ENCODE data around the gene RYR1. TPM values are rescaled to one million over a fixed set of nuclear protein-coding genes. Genes with fewer than 3 reads are reported as not detected.
"Not testable (repeated sequence)": the region's sequence is repeated elsewhere in the genome, so short reads cannot be mapped to it uniquely, and the experiment has no call there.

RYR1 gene
- total RNA-seq, 3 donors from 2014 or later: 0.46 to 2.5 (median 1.3) TPM

DNA sequence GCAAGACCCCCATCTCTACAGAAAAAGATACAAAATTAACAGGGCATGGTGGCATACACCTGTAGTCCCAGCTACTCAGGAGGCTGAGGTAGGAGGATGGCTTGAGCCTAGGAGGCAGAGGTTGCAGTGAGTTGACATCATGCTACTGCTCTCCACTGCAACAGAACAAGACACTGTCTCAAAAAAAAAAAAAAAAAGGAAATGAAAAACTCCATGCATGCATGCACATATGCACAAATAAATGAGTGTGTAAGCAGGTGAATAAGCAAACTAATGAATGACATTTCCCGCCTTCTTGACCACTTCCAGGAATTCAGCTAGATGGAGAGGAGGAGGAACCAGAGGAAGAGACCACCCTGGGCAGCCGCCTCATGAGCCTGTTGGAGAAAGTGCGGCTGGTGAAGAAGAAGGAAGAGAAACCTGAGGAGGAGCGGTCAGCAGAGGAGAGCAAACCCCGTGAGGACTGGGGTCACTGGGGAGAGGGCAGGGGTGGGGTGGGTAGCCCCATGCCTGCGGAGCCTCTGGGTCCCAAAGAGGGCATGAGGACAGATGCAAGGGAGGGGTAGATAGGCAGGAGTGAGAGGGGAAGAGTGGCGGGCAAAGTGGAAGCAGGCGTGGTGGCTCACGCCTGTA, 58.8 kb downstream of the RYR1 start:
- no peak for DNase-seq
- Histone ChIP-seq H3K4me1 (ENCODE audit: low read depth) (no peaks in the 10 kb centered on the region), H3K9me3 (no peaks in the 10 kb centered on the region), H3K36me3 (ENCODE audit: low read depth) (no peaks in the 10 kb centered on the region), H3K4me3 (no peak overlapping the region)
- TF ChIP-seq, protein P1, sequence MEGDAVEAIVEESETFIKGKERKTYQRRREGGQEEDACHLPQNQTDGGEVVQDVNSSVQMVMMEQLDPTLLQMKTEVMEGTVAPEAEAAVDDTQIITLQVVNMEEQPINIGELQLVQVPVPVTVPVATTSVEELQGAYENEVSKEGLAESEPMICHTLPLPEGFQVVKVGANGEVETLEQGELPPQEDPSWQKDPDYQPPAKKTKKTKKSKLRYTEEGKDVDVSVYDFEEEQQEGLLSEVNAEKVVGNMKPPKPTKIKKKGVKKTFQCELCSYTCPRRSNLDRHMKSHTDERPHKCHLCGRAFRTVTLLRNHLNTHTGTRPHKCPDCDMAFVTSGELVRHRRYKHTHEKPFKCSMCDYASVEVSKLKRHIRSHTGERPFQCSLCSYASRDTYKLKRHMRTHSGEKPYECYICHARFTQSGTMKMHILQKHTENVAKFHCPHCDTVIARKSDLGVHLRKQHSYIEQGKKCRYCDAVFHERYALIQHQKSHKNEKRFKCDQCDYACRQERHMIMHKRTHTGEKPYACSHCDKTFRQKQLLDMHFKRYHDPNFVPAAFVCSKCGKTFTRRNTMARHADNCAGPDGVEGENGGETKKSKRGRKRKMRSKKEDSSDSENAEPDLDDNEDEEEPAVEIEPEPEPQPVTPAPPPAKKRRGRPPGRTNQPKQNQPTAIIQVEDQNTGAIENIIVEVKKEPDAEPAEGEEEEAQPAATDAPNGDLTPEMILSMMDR (IDR thresholded peaks at IDR 0.05): no peak
- no peak for ATAC-seq
- intact Hi-C loops (cut with DNase I, micrococcal nuclease): no loop called here

DNA sequence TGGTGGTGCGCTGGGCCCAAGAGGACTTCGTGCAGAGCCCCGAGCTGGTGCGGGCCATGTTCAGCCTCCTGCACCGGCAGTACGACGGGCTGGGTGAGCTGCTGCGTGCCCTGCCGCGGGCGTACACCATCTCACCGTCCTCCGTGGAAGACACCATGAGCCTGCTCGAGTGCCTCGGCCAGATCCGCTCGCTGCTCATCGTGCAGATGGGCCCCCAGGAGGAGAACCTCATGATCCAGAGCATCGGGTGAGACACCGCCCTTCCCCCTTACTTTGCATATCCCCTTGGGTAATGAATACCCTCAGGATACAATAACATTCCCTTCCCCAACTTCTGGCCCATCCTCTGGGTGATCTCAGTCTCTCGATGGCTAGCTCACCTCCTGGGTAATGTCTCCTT, 60.9 kb downstream of the RYR1 start:
- no peaks in the 10 kb centered on the region for H3K4me1 ChIP-seq (ENCODE audit: low read depth)
- no peaks in the 10 kb centered on the region for H3K36me3 ChIP-seq (ENCODE audit: low read depth)
- intact Hi-C loops (cut with DNase I, micrococcal nuclease): no loop called here
- ATAC-seq (no peak), DNase-seq (no peak)
- no peak overlapping the region for H3K4me3 ChIP-seq
- H3K9me3 ChIP-seq: no peaks in the 10 kb centered on the region
- TF ChIP-seq, protein P1 (IDR thresholded peaks at IDR 0.05): no peak

DNA sequence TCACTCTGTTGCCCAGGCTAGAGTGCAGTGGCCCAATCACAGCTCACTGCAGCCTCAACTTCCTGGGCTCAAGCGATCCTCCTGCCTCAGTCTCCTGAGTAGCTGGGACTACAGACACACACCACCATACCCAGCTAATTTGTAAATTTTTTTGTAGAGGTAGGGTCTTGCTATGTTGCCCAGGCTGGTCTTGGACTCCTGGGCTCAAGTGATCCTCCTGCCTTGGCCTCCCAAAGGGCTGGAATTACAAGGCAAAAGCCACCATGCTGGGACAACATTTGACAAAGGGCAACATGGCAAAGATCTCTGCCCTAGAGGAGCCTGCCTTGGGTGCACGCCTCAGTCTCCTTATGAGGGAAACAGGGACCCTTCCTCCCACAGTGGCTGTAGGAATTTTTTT, 61.9 kb downstream of the RYR1 start:
- H3K9me3 ChIP-seq; H3K4me3 ChIP-seq; intact Hi-C loops (cut with DNase I, micrococcal nuclease); H3K36me3 ChIP-seq (ENCODE audit: low read depth); DNase-seq; ATAC-seq; H3K4me1 ChIP-seq (ENCODE audit: low read depth): not testable (repeated sequence)

DNA sequence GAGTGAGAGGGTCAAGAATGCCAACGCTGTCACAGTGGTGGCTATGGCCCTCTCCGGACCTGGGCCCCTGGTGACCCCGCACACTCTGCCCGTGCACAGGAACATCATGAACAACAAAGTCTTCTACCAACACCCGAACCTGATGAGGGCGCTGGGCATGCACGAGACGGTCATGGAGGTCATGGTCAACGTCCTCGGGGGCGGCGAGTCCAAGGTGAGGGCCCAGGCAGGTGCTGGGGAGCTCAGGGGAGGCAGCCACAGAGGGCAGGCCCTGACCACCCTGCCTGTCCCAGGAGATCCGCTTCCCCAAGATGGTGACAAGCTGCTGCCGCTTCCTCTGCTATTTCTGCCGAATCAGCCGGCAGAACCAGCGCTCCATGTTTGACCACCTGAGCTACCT, 62.6 kb downstream of the RYR1 start:
- Histone ChIP-seq H3K9me3 (no peaks in the 10 kb centered on the region), H3K36me3 (ENCODE audit: low read depth) (no peaks in the 10 kb centered on the region), H3K4me3 (no peak overlapping the region), H3K4me1 (ENCODE audit: low read depth) (no peaks in the 10 kb centered on the region)
- intact Hi-C loops (cut with DNase I, micrococcal nuclease): no loop called here
- TF ChIP-seq, protein P1 (IDR thresholded peaks at IDR 0.05): no peak
- no peak for ATAC-seq
- no peak for DNase-seq

DNA sequence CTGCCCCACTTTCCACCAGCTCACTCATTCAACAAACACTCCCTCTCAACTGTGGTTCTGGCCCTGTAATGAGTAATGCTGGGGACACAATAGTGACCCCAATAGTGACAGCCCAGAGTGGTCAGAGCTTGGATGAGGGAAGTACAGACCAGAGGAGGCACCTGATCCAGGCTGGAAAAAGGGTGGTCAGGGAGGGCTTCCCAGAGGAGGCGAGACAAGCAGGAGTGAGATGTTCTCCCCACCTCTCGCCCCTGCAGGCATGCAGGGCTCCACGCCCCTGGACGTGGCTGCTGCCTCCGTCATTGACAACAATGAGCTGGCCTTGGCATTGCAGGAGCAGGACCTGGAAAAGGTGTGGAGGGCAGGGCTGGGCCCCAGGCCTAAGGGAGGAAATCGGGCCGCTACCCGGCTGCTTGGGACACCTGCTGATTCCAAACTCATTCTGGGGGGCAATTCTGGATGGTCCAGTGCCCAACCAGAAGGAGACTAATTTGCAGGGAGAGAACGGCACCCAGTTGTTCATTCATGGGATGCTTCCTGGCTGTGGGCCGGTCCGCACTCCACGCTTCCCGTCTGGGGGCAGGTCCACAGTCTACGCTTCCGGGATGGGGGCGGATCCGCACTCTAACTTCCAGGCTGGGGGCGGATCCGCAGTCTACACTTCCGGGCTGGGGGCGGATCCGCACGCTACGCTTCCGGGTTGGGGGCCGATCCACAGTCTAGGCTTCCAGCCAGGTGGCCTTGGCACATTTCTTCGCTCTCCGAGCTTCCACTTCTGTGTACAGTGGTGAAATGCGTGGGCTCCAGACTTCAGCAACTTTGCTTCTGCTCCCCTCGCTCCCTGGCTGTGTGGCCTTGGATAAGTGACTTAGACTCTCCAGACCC, 63.4 kb downstream of the RYR1 start:
- Histone ChIP-seq H3K9me3 (no peaks in the 10 kb centered on the region), H3K4me3 (no peak overlapping the region), H3K4me1 (ENCODE audit: low read depth) (no peaks in the 10 kb centered on the region), H3K36me3 (ENCODE audit: low read depth) (no peaks in the 10 kb centered on the region)
- intact Hi-C loops (cut with DNase I, micrococcal nuclease): no loop called here
- DNase-seq: no peak
- ATAC-seq: no peak
- TF ChIP-seq, protein P1 (IDR thresholded peaks at IDR 0.05): no peak

DNA sequence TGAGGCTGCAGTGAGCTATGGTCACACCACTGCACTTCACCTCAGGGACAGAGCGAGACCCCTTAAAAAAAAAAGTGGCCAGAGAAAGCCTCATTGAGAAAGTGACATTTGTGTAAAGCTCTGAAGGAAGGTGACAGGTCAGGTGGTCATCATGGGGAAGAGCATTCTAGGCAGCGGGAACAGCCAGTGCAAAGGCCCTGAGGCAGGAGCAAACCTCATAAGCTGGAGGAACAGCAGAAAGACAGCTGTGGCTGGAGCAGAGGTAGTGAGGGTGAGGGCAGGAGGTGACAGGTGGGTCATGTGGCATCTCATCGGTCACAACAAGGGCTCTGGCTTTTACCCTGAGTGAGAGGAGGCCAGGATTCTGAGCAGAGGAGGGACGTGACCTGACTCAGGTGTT, 64.4 kb downstream of the RYR1 start:
- Histone ChIP-seq H3K9me3 (no peaks in the 10 kb centered on the region), H3K36me3 (ENCODE audit: low read depth) (no peaks in the 10 kb centered on the region), H3K4me3 (no peak overlapping the region), H3K4me1 (ENCODE audit: low read depth) (no peaks in the 10 kb centered on the region)
- ATAC-seq (no peak), DNase-seq (no peak)
- intact Hi-C loops (cut with DNase I, micrococcal nuclease): no loop called here
- TF ChIP-seq, protein P1 (IDR thresholded peaks at IDR 0.05): no peak

Measured in mucosa of descending colon (tissue), 3 donors.